HFFc6 (cell line): ENCODE results near the gene SPRR2F. TPM values are rescaled to one million over a fixed set of nuclear protein-coding genes. Genes with fewer than 3 reads are reported as not detected.

Experiments
- DNase-seq: peaks from one replicate; pipeline ENCODE4 v3.0.0-alpha.2; 2018
- H3K27ac Mint-ChIP-seq: 2 replicates; pipeline ENCODE4 v1.8.0; 2020; ENCODE audit warnings: mild to moderate bottlenecking, mixed read lengths
- H3K27me3 Mint-ChIP-seq: 2 replicates; pipeline ENCODE4 v1.8.0; 2021; ENCODE audit warnings: mild to moderate bottlenecking, moderate library complexity, mixed read lengths; ENCODE audit not compliant: insufficient read depth
- H3K36me3 Mint-ChIP-seq: 2 replicates; pipeline ENCODE4 v1.8.0; 2021; ENCODE audit warnings: low read depth, mixed read lengths
- H3K4me1 Mint-ChIP-seq: 2 replicates; pipeline ENCODE4 v1.8.0; 2020; ENCODE audit warnings: low read depth, mixed read lengths
- H3K4me3 Mint-ChIP-seq: 2 replicates; pipeline ENCODE4 v1.8.0; 2020; ENCODE audit warnings: mild to moderate bottlenecking, moderate library complexity, mixed read lengths
- H3K9me3 Mint-ChIP-seq: 2 replicates; pipeline ENCODE4 v1.8.0; 2020; ENCODE audit warnings: mild to moderate bottlenecking, mixed read lengths
- CTCF ChIP-seq: fragments of 200-600 bp; sonication (generic); IDR thresholded peaks from 2 replicates; pipeline ENCODE4 v1.5.0; 2021; ENCODE audit warnings: antibody characterized with exemption, mild to moderate bottlenecking
- total RNA-seq, 6 experiments: library from RNA; stranded (reverse); fragmentation: NEBNext Ultra II Directional; extraction: Animal tissue kit (Norgen Biotek cat#: 25700); gene quantifications; 2 replicates in 1 of 6; 3 replicates in 5 of 6; pipeline ENCODE4 v1.2.3, GENCODE V29; 2021

The SPRR2F gene
- total RNA-seq, 6 experiments from 2014 or later, result not detected

DNA sequence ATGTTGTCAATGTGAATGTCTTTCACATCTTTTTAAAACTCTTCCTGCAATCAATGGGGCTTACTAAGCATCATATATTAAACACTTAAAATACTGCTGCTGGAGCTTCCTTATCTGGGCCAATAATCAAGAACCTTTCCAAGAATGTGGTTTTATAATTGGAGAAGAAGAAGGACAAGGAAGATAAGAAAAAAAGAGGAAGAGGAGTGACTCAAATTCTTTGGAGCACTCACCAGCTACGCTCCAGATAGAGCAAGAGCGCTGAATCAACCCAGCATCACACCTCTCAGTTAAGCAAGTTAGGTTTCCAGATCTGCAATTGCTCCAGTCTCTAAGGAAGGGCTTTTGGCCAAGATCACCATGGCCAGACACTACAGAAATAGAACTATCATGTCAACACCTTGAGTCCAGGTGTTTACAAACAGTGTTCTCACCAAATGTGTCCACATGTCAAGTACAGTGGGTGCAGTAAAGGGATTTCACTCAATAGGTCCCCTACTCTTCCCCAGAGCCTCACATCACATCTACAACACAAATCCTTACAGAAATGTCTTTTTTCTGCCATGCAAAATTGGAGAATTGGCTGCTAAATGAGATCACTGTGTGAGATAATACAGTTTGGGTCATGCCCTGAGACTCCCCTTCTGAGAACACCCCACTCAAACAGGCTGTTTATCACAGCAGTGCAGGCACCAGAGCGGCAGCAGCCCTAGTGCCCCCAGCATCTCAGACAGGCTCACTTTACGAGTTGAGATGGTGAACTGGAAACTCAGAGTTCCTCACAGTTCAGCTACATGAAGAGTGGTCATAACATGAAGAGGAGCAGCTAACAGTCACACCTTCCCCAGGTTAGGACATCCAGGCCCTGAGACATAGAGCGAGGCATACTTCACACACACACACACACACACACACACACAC lies 40.2 kb downstream of the SPRR2F start:
- TF ChIP-seq CTCF, result no peak
- no peaks in the 10 kb centered on the region for H3K27me3 Mint-ChIP-seq
- no peak overlapping the region for H3K27ac Mint-ChIP-seq
- H3K4me1 Mint-ChIP-seq, result no peaks in the 10 kb centered on the region
- H3K36me3 Mint-ChIP-seq, result no peaks in the 10 kb centered on the region
- peaks cover 8% of the 10 kb centered on the region; the same call in 1 of the 2 replicates for H3K9me3 Mint-ChIP-seq
- H3K4me3 Mint-ChIP-seq, result no peak overlapping the region
- DNase-seq, result no peak

- Mint-ChIP-seq H3K36me3 (no peaks in the 10 kb centered on the region), H3K27ac (no peak within 1 kb of the TSS), H3K4me1 (no peaks in the 10 kb centered on the region), H3K27me3 (peaks cover 2% of the 10 kb centered on the region; the same call in 1 of the 2 replicates), H3K4me3 (no peak within 1 kb of the TSS), H3K9me3 (peaks cover 4% of the 10 kb centered on the region; the same call in 1 of the 2 replicates)
- TF ChIP-seq CTCF, result no peak
- no peak for DNase-seq
Measured at GRCh38 chr1:153071511-153071910, 41.8 kb downstream of the SPRR2F start, which contains the start of gene SPRR2B. TSS of gene SPRR2B (minus strand) at chr1:153071611. CDS start at chr1:153070839, 772 bp downstream.

DNA sequence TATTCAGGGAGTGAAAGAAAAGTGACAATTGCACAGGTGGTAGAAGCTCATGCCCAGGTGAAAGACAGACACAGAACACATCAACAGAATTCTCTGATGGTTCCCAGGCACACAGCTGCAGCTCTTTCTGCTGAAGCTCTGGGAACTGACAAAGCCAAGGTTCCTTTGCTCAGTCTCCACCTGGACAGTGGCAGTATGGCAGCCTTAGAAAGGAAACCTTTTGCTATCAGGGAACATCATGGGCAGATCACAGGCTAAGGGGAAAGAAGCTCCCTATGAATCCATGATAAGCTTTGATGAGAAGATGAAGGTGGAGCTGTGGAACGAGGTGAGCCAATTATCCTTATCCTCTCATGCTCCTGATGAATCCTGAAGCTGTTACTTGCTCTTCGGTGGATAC lies 43.1 kb downstream of the SPRR2F start:
- DNase-seq, result no peak
- no peaks in the 10 kb centered on the region for H3K36me3 Mint-ChIP-seq
- H3K27me3 Mint-ChIP-seq, result peaks cover 2% of the 10 kb centered on the region; the same call in 1 of the 2 replicates
- no peaks in the 10 kb centered on the region for H3K4me1 Mint-ChIP-seq
- TF ChIP-seq CTCF, result no peak
- no peak overlapping the region for H3K4me3 Mint-ChIP-seq
- H3K27ac Mint-ChIP-seq, result no peak overlapping the region
- H3K9me3 Mint-ChIP-seq, result peaks cover 4% of the 10 kb centered on the region

Other genes starting within 250 kb of the SPRR2F start
- gene SMCP, start 235.2 kb downstream of the SPRR2F start, total RNA-seq, result not detected
- gene IVL, start 205.0 kb downstream of the SPRR2F start, total RNA-seq, result not detected
- not detected for gene SPRR5, start 166.3 kb downstream of the SPRR2F start, total RNA-seq
- gene SPRR4, start 142.9 kb downstream of the SPRR2F start, total RNA-seq, result not detected
- not detected for gene SPRR1A, start 129.4 kb downstream of the SPRR2F start, total RNA-seq
- not detected for gene SPRR3, start 111.8 kb downstream of the SPRR2F start, total RNA-seq
- gene SPRR1B, start 82.3 kb downstream of the SPRR2F start, total RNA-seq, result not detected
- gene SPRR2D, start 72.4 kb downstream of the SPRR2F start, total RNA-seq, result not detected
- not detected for gene SPRR2A, start 56.0 kb downstream of the SPRR2F start, total RNA-seq
- gene SPRR2B, start 41.9 kb downstream of the SPRR2F start, total RNA-seq, result not detected
- gene SPRR2E, start 19.0 kb downstream of the SPRR2F start, total RNA-seq, result not detected
- gene SPRR2G, start 37.4 kb upstream of the SPRR2F start, total RNA-seq, result not detected
- not detected for gene LELP1, start 89.9 kb upstream of the SPRR2F start, total RNA-seq
- not detected for gene PRR9, start 104.1 kb upstream of the SPRR2F start, total RNA-seq
- not detected for gene LORICRIN, start 146.2 kb upstream of the SPRR2F start, total RNA-seq
- not detected for gene PGLYRP3, start 199.4 kb upstream of the SPRR2F start, total RNA-seq
- not detected for gene PGLYRP4, start 235.3 kb upstream of the SPRR2F start, total RNA-seq
- gene S100A9, start 244.3 kb upstream of the SPRR2F start, total RNA-seq, result not detected